ENCODE results near the gene MUC3A. TPM values are rescaled to one million over a fixed set of nuclear protein-coding genes. Genes with fewer than 3 reads are reported as not detected.

The MUC3A gene
- total and polyA plus RNA-seq, 2 of the 4 experiments (the other 2 are of a cell fraction), result 0.05 TPM; not detected in 1

- WGBS, 2 experiments (ENCODE audit: extremely low coverage in 2 of 2, insufficient read length in 1 of 2), result no CpG with 5 or more reads among the region's 9 CpGs
- in situ Hi-C loops (cut with MboI; ENCODE audit: low sequenced_read_pairs) (no loop called here), intact Hi-C loops (cut with micrococcal nuclease) (no loop called here), dilution Hi-C loops (cut with HindIII; ENCODE audit: low sequenced_read_pairs, unreplicated experiment) (no loop called here)
- TF ChIP-seq, protein P1, sequence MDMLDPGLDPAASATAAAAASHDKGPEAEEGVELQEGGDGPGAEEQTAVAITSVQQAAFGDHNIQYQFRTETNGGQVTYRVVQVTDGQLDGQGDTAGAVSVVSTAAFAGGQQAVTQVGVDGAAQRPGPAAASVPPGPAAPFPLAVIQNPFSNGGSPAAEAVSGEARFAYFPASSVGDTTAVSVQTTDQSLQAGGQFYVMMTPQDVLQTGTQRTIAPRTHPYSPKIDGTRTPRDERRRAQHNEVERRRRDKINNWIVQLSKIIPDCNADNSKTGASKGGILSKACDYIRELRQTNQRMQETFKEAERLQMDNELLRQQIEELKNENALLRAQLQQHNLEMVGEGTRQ (IDR thresholded peaks at IDR 0.05; ENCODE audit: low read depth, low read length), result no peak
- no peak for TF ChIP-seq NFE2L2 (IDR thresholded peaks at IDR 0.05; ENCODE audit: low read depth, low read length)
- TF ChIP-seq FOS (IDR thresholded peaks at IDR 0.05; ENCODE audit: low read depth, low read length), result no peak
- TF ChIP-seq CEBPB (IDR thresholded peaks at IDR 0.05; ENCODE audit: low read depth, low read length), result peak; percentile 63
- Histone ChIP-seq H3K23ac (ENCODE audit: low read depth, low read length) (no peak overlapping the region), H3K4me3 (ENCODE audit: insufficient read depth, low read depth, low read length) (no peak overlapping the region), H3K14ac (replicated peaks; ENCODE audit: low read depth, low read length) (no peak overlapping the region), H3K36me3 (ENCODE audit: control insufficient read depth, insufficient read depth, low read length) (no peaks in the 10 kb centered on the region), H2BK5ac (ENCODE audit: low read depth, low read length, poor library complexity, severe bottlenecking) (no peak overlapping the region), H3K9me1 (ENCODE audit: insufficient read depth, low read length) (no peaks in the 10 kb centered on the region), H3K9me3 (ENCODE audit: control insufficient read depth, insufficient read depth, low read length) (peaks cover 2% of the 10 kb centered on the region; the same call in 1 of the 2 replicates), H3K79me1 (ENCODE audit: low read depth in 1 of 2, low read length in 2 of 2) (no peaks in the 10 kb centered on the region), H4K8ac (ENCODE audit: low read depth in 2 of 2, low read length in 2 of 2) (no peak overlapping the region), H3K9ac (ENCODE audit: low read depth, low read length) (no peak overlapping the region), H2BK15ac (ENCODE audit: low read depth, low read length) (no peak overlapping the region), H2BK20ac (ENCODE audit: low read depth, low read length) (no peak overlapping the region), H4K5ac (ENCODE audit: low read depth, low read length) (no peak overlapping the region), H3K27me3 (ENCODE audit: control insufficient read depth, insufficient read depth, low read length) (peaks cover 14% of the 10 kb centered on the region), H3K18ac (ENCODE audit: low read depth, low read length) (no peak overlapping the region), H4K20me1 (ENCODE audit: insufficient read depth, low read length) (no peaks in the 10 kb centered on the region), H3K4me1 (ENCODE audit: control insufficient read depth, insufficient read depth, low read length) (no peaks in the 10 kb centered on the region), H2AK5ac (ENCODE audit: low read depth, low read length) (no peak overlapping the region), H3K4me2 (ENCODE audit: low read depth, low read length) (0 out of 2 replicates have a peak overlapping the region, but pooled peaks have one; percentile 2), H2AK9ac (replicated peaks; ENCODE audit: low read depth, low read length, poor library complexity) (no peak overlapping the region), H4K91ac (ENCODE audit: insufficient read depth, low read depth, low read length) (no peak overlapping the region), H3K27ac (ENCODE audit: insufficient read depth, low read length) (no peak overlapping the region), H2AFZ (replicated peaks; ENCODE audit: low read length, poor library complexity) (no peak overlapping the region), H3K56ac (ENCODE audit: extremely low read depth, insufficient read depth, low read length) (no peak overlapping the region), H2BK120ac (ENCODE audit: low read depth, low read length) (no peak overlapping the region), H3K4ac (ENCODE audit: low read depth, low read length) (no peak overlapping the region)
- BruUV-seq (replicated peaks), result no TSS peak
- DNase-seq (no peak), ATAC-seq (ENCODE audit: low read depth) (no peak)
- POLR2A ChIA-PET (ENCODE audit: unreplicated experiment), result no interaction called here
- CTCF ChIA-PET, result no interaction called here
Measured at GRCh38 chr7:100942045-100942774, 7.1 kb upstream of the MUC3A start.
